Measurements from ENCODE around the gene EOLA2.
"Not testable (repeated sequence)": the region's sequence is repeated elsewhere in the genome, so short reads cannot be mapped to it uniquely, and the experiment has no call there.

EOLA2 gene

GRCh38 chrX:149932970-149933369 lies 5.3 kb downstream of the EOLA2 start:
- not testable (repeated sequence) for DNase-seq (ENCODE audit: low spot score)

- DNase-seq (ENCODE audit: low spot score): not testable (repeated sequence)
These were observed 6.1 kb downstream of the EOLA2 start for GRCh38 chrX:149932150-149932549.

GRCh38 chrX:149931355-149931754 lies 6.9 kb downstream of the EOLA2 start:
- DNase-seq (ENCODE audit: low spot score): not testable (repeated sequence)

DNA sequence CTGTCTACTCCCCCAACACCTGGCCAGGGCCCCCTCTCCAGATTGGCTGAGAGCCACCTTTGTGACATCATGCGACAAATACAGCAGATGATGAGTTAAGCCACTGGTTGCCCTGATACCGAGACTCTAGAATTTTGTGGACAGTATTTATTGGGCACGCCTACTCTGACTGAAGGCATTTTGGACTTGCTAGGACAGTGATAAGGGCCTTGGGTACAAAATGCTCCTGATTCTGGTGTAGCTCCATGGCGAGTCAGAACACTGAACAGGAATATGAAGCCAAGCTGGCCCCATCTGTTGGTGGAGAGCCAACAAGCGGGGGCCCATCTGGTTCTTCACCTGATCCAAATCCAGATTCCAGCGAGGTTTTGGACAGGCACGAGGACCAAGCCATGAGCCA lies 8.9 kb downstream of the EOLA2 start, which contains the start of gene HSFX4:
TSS of gene HSFX4 (plus strand) at position 174 of the 400 bp plus-strand sequence. CDS start at position 246, 72 bp downstream.
- not testable (repeated sequence) for DNase-seq (ENCODE audit: low spot score)

GRCh38 chrX:149928635-149929034 lies 9.7 kb downstream of the EOLA2 start:
- DNase-seq (ENCODE audit: low spot score): not testable (repeated sequence)

- not testable (repeated sequence) for DNase-seq (ENCODE audit: low spot score)
These were observed 10.4 kb downstream of the EOLA2 start for GRCh38 chrX:149927964-149928258.

DNA sequence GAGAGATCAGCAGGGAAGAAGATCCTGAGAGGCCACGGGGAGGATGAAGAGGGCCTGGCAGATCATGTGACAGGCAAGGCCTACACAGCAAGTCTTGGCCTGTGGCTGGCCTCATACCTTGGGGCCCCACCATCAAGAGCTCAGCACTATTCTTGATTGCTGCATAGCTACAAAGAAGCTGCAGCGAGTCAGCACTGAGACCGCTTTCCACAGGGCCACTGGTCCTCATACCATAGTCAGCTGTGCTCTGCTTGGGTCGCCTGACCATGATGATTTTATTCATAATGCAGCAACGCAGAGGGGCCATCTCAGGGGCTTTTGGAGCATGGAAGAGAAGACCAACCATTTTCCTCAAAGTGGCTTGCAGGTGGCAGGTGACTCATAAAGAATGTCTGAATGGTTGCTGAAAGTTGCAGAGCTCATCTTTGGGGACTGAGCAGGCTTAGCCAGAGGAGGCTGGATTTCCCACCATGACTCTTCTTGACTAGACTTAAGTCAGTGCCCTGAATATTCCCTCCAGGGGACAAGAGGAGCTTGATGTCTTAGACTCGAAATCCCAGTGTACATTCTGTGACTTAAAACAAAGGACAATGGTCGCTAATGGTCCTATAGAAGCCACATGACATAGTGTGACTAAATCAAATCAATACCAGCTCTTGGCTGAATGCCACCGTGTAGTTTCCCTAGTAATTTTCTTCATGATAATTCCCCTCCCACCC lies 10.9 kb downstream of the EOLA2 start:
- not testable (repeated sequence) for DNase-seq (ENCODE audit: low spot score)

GRCh38 chrX:149924434-149924833 lies 13.9 kb downstream of the EOLA2 start:
- not testable (repeated sequence) for DNase-seq (ENCODE audit: low spot score)

- not testable (repeated sequence) for DNase-seq (ENCODE audit: low spot score)
These were observed 14.5 kb downstream of the EOLA2 start for GRCh38 chrX:149923836-149924235.

DNA sequence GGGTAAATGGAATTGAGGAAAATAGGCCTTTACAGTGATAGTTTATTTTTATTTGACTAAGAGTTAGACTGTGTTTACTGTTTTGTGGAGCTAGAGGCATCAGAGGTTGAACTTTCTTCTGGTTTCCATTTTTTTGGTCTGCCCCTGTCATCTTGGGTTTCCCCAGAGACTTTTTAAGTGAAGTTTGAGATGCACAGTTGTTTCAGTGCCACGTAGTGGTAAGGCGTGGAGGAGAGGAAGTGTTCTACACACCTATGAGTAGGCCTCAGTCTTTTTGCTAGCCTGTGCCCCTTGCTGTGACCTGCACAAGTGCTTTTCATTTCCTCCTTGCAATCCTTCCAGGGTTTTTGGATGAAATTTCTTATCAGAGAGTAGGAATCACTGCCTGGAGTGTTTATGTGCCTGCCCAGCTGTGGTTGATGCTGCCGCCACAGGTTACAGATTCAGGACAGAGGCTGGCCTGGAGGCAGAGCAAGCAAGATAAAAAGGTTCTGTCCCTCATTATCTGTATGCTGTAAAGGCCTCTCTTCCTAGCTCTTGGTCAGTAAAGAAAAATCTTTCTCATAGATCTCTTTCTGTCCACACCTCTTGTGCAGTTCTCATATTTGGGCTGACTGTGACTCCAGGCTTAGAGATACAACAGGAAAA lies 21.4 kb downstream of the EOLA2 start:
- DNase-seq (ENCODE audit: low spot score): no peak

DNA sequence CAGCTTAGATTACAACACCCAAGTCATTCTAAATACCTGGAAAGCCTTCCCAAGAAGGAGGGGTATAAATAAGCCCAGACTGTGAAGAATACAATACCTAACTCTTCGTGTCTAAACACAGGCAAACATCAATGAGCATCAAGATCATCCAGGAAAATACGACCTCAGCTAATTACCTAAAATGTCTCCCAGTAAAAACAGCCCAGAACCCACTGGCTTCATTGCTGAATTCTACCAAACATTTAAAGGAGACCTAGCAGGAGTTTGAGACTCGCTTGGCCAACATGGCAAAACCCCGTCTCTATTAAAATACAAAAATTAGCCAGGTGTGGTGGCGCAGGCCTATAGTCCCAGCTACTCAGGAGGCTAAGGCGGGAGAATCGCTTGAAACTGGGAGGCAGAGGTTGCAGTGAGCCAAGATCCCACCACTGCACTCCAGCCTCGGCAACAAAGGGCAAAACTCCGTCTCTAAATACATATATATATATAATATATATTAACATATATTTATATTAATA lies 28.1 kb downstream of the EOLA2 start:
- no peak for DNase-seq (ENCODE audit: low spot score)

- no peak for DNase-seq (ENCODE audit: low spot score)
These were observed 28.7 kb downstream of the EOLA2 start for GRCh38 chrX:149909324-149910177.

- no peak for DNase-seq (ENCODE audit: low spot score)
These were observed 29.6 kb downstream of the EOLA2 start for GRCh38 chrX:149908727-149909126.

DNA sequence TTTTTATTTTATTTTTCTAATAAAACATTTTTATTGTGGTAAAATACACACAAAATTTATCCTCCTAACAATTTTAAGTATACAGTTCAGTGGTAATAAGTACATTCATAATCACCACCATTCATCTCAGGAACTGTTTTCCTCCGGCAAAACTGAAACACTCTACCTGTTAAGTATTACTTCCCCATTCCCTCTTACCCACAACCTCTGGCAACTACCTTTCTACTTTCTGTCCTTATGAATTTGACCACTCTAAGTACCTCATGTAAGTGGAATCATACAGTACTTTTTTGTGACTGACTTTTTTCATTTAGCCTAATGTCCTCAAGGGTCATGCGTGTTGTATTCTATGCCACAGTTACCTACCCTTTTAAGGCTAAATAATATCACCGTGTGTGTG lies 30.0 kb downstream of the EOLA2 start:
- DNase-seq (ENCODE audit: low spot score): no peak

GRCh38 chrX:149903889-149904748 lies 34.2 kb downstream of the EOLA2 start:
- no peak for DNase-seq (ENCODE audit: low spot score)

GRCh38 chrX:149898554-149898953 lies 39.7 kb downstream of the EOLA2 start:
- DNase-seq (ENCODE audit: low spot score): no peak

DNA sequence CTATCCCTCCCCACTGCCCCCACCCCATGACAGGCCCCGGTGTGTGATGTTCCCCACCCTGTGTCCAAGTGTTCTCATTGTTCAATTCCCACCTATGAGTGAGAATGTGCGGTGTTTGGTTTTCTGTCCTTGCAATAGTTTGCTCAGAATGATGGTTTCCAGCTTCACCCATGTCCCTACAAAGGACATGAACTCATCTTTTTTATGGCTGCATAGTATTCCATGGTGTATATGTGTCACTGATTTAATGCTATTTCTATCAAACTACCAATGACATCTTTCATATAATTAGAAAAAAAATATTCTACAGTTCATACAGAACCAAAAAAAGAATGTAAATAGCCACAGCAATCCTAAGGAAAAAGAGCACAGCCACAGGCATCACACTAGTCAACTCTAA lies 47.5 kb downstream of the EOLA2 start:
- DNase-seq (ENCODE audit: low spot score): not testable (repeated sequence)
